Activated T-helper 17 cell treated with anti-CD3 and anti-CD28 coated beads, Interleukin-2, amount 50 U/mL, for 72 hours (primary cell): Measurements from ENCODE around the gene CENATAC. TPM values are rescaled to one million over a fixed set of nuclear protein-coding genes. Genes with fewer than 3 reads are reported as not detected.
"Not testable (repeated sequence)": the region's sequence is repeated elsewhere in the genome, so short reads cannot be mapped to it uniquely, and the experiment has no call there.

Experiments used
- ATAC-seq: fragments of 150-1000 bp; cut with Tn5 transposase; replicated peaks from 2 replicates; pipeline ENCODE4 v1.10.0; 2021; ENCODE audit warnings: mild to moderate bottlenecking, moderate library complexity
- H3K27ac Mint-ChIP-seq: one replicate; pipeline ENCODE4 v1.8.0; 2022; ENCODE audit warnings: mixed read lengths
- H3K27me3 Mint-ChIP-seq: one replicate; pipeline ENCODE4 v1.8.0; 2022; ENCODE audit warnings: mixed read lengths
- H3K36me3 Mint-ChIP-seq: one replicate; pipeline ENCODE4 v1.8.0; 2022; ENCODE audit warnings: low read depth, mild to moderate bottlenecking, mixed read lengths
- H3K4me1 Mint-ChIP-seq: one replicate; pipeline ENCODE4 v1.8.0; 2022; ENCODE audit warnings: mixed read lengths
- H3K4me3 Mint-ChIP-seq: one replicate; pipeline ENCODE4 v1.8.0; 2022; ENCODE audit warnings: mild to moderate bottlenecking, mixed read lengths
- H3K9me3 Mint-ChIP-seq: one replicate; pipeline ENCODE4 v1.8.0; 2022; ENCODE audit warnings: mixed read lengths
- total RNA-seq, 2 donors: library from RNA; stranded (reverse); gene quantifications; one replicate each; pipeline ENCODE4 v1.2.3, GENCODE V29; 2022

The CENATAC gene
- total RNA-seq, 2 donors from 2014 or later: 38.9 to 44.8 TPM

GRCh38 chr11:118979434-118979833 lies 18.5 kb upstream of the CENATAC start:
- Mint-ChIP-seq H3K27me3 (peaks cover 6% of the 10 kb centered on the region), H3K4me3 (no peak overlapping the region), H3K9me3 (no peaks in the 10 kb centered on the region), H3K4me1 (no peaks in the 10 kb centered on the region), H3K27ac (no peak overlapping the region), H3K36me3 (no peaks in the 10 kb centered on the region)
- ATAC-seq: no peak

DNA sequence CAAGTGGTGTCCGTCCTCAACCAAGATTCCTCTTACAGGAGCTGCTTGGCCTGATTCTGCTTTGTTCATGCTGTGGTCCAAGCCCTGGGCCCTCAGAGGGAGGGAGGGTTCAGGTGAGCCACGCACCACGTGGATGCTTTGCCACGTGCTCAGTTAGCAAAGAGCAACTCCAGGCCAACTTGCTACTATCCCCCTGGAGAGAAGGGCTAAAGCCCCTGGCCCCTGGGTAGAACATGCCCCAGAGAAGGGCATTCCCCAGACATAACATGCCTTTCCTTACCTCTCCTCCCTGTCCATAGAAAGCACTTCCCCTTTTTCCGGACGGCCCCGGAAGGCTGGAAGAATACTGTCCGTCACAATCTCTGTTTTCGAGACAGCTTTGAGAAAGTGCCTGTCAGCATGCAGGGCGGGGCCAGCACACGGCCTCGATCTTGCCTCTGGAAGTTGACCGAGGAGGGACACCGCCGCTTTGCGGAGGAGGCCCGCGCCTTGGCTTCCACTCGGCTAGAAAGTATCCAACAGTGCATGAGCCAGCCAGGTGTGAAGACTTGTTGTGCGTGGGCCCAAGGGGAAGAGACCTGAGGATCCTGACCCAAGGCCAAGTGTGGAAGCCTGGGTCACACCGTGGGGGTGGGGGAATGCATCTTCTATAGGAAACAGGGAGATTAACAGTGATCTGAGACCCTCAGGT lies 17.6 kb upstream of the CENATAC start:
- no peak for ATAC-seq
- Mint-ChIP-seq H3K36me3 (no peaks in the 10 kb centered on the region), H3K4me3 (no peak overlapping the region), H3K27ac (no peak overlapping the region), H3K4me1 (no peaks in the 10 kb centered on the region), H3K27me3 (no peaks in the 10 kb centered on the region), H3K9me3 (no peaks in the 10 kb centered on the region)

- H3K27me3 Mint-ChIP-seq, H3K4me3 Mint-ChIP-seq, H3K27ac Mint-ChIP-seq, ATAC-seq, H3K36me3 Mint-ChIP-seq, H3K9me3 Mint-ChIP-seq, H3K4me1 Mint-ChIP-seq: not testable (repeated sequence)
These were observed 13.6 kb upstream of the CENATAC start for GRCh38 chr11:118984337-118984736.

- no peak overlapping the region for H3K4me3 Mint-ChIP-seq
- no peak overlapping the region for H3K27ac Mint-ChIP-seq
- H3K27me3 Mint-ChIP-seq: no peaks in the 10 kb centered on the region
- ATAC-seq: no peak
- H3K36me3 Mint-ChIP-seq: no peaks in the 10 kb centered on the region
- no peaks in the 10 kb centered on the region for H3K4me1 Mint-ChIP-seq
- no peaks in the 10 kb centered on the region for H3K9me3 Mint-ChIP-seq
These were observed 13.1 kb upstream of the CENATAC start for GRCh38 chr11:118984825-118985224.

DNA sequence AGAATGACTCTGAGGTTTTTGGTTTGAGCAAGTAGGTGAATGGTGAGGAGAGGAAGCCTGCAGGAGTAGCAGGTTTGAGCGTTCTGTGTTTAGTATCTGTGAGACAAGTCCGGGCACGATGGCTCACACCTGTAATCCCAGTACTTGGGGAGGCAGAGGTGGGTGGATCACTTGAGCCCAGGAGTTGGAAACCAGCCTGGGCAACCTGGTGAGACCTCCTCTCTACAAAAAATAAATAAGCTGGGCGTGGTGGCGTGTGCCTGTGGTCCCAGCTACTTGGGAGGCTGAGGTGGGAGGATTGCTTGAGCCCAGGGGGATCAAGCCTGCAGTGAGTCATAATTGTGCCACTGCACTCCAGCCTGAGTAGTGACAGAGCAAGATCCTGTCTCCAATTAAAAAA lies 9.7 kb upstream of the CENATAC start:
- no peak overlapping the region for H3K4me3 Mint-ChIP-seq
- no peaks in the 10 kb centered on the region for H3K9me3 Mint-ChIP-seq
- no peaks in the 10 kb centered on the region for H3K27me3 Mint-ChIP-seq
- ATAC-seq: no peak
- H3K36me3 Mint-ChIP-seq: no peaks in the 10 kb centered on the region
- no peaks in the 10 kb centered on the region for H3K4me1 Mint-ChIP-seq
- peak overlapping the region; percentile 6 for H3K27ac Mint-ChIP-seq

DNA sequence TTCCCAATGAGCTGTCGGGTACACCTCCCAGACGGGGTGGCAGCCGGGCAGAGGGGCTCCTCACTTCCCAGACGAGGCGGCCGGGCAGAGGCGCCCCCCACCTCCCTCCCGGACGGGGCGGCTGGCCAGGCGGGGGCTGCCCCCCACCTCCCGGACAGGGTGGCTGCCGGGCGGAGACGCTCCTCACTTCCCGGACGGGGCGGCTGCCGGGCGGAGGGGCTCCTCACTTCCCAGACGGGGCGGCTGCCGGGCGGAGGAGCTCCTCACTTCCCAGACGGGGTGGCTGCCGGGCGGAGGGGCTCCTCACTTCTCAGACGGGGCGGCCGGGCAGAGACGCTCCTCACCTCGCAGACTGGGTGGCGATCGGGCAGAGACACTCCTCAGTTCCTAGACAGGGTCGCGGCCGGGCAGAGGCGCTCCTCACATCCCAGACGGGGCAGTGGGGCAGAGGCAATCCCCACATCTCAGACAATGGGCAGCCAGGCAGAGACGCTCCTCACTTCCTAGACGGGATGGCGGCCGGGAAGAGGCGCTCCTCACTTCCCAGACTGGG lies 6.4 kb upstream of the CENATAC start:
- not testable (repeated sequence) for H3K4me3 Mint-ChIP-seq, H3K36me3 Mint-ChIP-seq, H3K27me3 Mint-ChIP-seq, H3K27ac Mint-ChIP-seq, H3K4me1 Mint-ChIP-seq, H3K9me3 Mint-ChIP-seq, ATAC-seq

DNA sequence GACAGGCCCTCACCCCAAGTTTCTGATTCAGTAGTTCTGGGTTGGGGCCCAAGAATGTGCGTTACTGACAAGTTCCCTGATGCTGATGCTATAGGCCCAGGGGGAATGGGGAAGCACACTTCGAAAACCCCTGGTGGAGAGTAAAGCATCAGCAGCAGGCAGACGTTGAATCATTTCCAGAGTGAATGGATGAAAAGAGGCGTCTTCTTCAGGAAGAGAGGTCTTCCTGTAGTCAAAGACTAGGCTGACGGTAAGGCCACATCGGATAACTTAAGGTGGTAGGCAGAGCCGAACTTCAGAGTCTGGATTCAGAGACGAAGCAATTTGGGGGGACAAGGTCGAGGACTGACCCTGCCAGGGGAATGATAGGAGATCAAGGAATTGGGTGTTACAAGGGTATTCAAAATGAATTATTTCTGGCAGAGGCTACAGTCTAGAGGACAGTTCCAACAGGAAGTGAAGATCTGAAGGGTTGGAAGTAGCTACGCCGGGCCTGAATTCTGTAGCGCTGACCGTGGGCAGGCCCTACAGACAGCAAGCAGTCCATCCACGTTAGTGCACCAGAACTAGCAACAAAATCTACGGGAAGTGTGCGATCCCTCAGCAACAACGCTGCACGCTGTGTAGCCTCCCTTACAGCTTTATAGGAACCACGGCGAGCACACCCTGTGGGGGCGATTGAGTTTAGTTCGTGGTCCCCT lies 862 bp upstream of the CENATAC start:
- ATAC-seq: peak; percentile 31
- H3K9me3 Mint-ChIP-seq: no peaks in the 10 kb centered on the region
- H3K36me3 Mint-ChIP-seq: peaks cover 59% of the 10 kb centered on the region
- H3K27ac Mint-ChIP-seq: peak overlapping the region; percentile 85
- peak overlapping the region; percentile 88 for H3K4me3 Mint-ChIP-seq
- no peaks in the 10 kb centered on the region for H3K27me3 Mint-ChIP-seq
- H3K4me1 Mint-ChIP-seq: peaks cover 10% of the 10 kb centered on the region

DNA sequence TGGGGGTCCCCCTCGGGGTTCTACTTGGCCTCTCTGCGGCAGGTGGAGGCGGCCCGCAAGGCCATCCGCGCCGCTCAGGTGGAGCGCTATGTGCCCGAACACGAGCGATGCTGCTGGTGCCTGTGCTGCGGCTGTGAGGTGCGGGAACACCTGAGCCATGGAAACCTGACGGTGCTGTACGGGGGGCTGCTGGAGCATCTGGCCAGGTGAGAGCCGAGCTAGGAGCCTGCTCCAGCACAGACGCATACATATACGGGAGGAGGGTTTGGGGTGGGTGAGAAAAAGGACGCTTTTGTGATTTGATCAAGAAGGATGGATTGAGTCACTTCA lies 415 bp downstream of the CENATAC start:
- H3K4me1 Mint-ChIP-seq: peaks cover 10% of the 10 kb centered on the region
- peak overlapping the region; percentile 85 for H3K27ac Mint-ChIP-seq
- H3K9me3 Mint-ChIP-seq: no peaks in the 10 kb centered on the region
- peak overlapping the region; percentile 88 for H3K4me3 Mint-ChIP-seq
- peak; percentile 0 for ATAC-seq
- H3K36me3 Mint-ChIP-seq: peaks cover 72% of the 10 kb centered on the region
- no peaks in the 10 kb centered on the region for H3K27me3 Mint-ChIP-seq

DNA sequence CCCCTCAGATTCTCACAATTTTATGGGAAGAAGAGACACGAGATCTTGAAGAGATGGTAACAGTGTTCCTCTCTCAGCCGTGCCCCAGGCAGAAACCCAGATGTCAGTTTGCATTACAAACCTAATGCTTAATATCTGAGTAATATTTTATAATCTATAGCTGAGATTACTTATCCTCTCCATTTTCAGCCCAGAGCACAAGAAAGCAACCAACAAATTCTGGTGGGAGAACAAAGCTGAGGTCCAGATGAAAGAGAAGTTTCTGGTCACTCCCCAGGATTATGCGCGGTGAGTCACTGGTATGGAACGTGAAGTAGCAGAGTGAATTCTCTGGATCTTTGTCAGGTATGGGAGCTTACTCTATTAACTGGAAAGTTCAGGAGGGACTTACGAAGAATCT lies 884 bp downstream of the CENATAC start:
- Mint-ChIP-seq H3K4me1 (peaks cover 10% of the 10 kb centered on the region), H3K27me3 (no peaks in the 10 kb centered on the region), H3K4me3 (peak overlapping the region; percentile 88), H3K36me3 (peaks cover 77% of the 10 kb centered on the region), H3K27ac (peak overlapping the region; percentile 85), H3K9me3 (no peaks in the 10 kb centered on the region)
- no peak for ATAC-seq

- no peaks in the 10 kb centered on the region for H3K9me3 Mint-ChIP-seq
- ATAC-seq: no peak
- H3K27ac Mint-ChIP-seq: no peak overlapping the region
- H3K36me3 Mint-ChIP-seq: peaks cover 95% of the 10 kb centered on the region
- H3K27me3 Mint-ChIP-seq: no peaks in the 10 kb centered on the region
- H3K4me1 Mint-ChIP-seq: peaks cover 10% of the 10 kb centered on the region
- no peak overlapping the region for H3K4me3 Mint-ChIP-seq
These were observed 3.0 kb downstream of the CENATAC start for GRCh38 chr11:119000906-119001305.

GRCh38 chr11:119006656-119007055 lies 8.7 kb downstream of the CENATAC start:
- H3K27ac Mint-ChIP-seq: no peak overlapping the region
- H3K36me3 Mint-ChIP-seq: peaks cover 91% of the 10 kb centered on the region
- no peak for ATAC-seq

DNA sequence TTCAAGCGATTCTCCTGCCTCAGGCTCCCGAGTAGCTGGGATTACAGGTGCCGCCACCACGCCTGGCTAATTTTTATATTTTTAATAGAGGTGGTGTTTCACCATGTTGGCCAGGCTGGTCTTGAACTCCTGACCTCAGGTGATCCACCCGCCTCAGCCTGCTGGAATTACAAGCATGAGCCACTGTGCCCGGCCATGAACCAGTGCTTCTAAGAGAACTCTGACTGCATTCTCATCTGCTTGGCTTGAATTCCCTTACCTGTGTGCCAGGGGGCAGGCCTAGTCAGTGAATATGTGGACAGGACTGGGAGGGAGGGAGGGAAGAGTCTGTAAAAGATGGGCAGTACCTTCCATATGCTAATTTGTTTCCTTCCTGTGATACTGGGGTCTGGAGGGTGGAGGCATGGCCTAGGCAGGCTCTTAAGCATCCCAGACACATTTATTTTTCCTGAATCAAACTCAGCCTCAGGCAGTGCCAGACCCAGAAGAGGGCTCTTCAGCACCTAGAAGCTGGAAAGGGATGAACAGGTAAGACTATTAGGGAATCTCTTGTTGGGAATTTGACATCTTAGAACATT lies 13.6 kb downstream of the CENATAC start:
- H3K27ac Mint-ChIP-seq: no peak overlapping the region
- peaks cover 13% of the 10 kb centered on the region for H3K4me1 Mint-ChIP-seq
- no peaks in the 10 kb centered on the region for H3K9me3 Mint-ChIP-seq
- H3K4me3 Mint-ChIP-seq: no peak overlapping the region
- ATAC-seq: no peak
- H3K27me3 Mint-ChIP-seq: no peaks in the 10 kb centered on the region
- peaks cover 89% of the 10 kb centered on the region for H3K36me3 Mint-ChIP-seq

More at GRCh38 chr11:119006656-119007055, 8.7 kb downstream of the CENATAC start:
- H3K9me3 Mint-ChIP-seq: no peaks in the 10 kb centered on the region
- no peak overlapping the region for H3K4me3 Mint-ChIP-seq
- no peaks in the 10 kb centered on the region for H3K4me1 Mint-ChIP-seq
- no peaks in the 10 kb centered on the region for H3K27me3 Mint-ChIP-seq

DNA sequence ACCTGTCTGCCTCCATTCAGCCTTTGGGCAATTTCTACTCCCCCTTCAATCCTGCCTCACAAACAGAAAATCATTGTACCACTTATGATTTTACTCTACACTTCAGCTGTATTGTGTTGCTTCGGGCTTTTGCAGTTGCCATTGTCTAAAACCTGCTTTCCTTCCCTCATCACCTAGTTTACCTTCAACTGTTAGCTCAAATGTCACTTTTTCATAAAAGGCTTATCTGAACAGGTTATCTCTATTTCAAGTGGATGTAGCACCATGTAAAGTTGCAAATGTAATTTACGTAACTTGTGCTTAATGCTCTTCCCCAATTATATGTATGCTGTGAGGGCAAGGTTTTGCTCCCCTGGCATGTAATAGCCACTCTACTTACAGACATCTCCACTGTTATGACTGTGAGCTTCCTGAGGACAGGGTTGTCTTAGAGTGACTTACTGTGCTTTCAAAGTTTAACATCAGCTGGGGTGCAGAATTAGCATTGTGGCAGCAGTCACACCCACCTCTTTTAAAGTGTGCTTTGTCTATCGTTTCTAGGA lies 14.8 kb downstream of the CENATAC start:
- Mint-ChIP-seq H3K27ac (no peak overlapping the region), H3K27me3 (no peaks in the 10 kb centered on the region), H3K36me3 (peaks cover 89% of the 10 kb centered on the region), H3K4me3 (no peak overlapping the region), H3K9me3 (no peaks in the 10 kb centered on the region), H3K4me1 (peaks cover 13% of the 10 kb centered on the region)
- no peak for ATAC-seq

GRCh38 chr11:119014209-119014924 lies 16.4 kb downstream of the CENATAC start:
- Mint-ChIP-seq H3K4me3 (peak overlapping the region; percentile 28), H3K9me3 (no peaks in the 10 kb centered on the region), H3K4me1 (peaks cover 13% of the 10 kb centered on the region), H3K27me3 (no peaks in the 10 kb centered on the region), H3K36me3 (peaks cover 90% of the 10 kb centered on the region), H3K27ac (peak overlapping the region; percentile 33)
- ATAC-seq: no peak
